Left lobe of liver (tissue), 2 donors: ENCODE results near the gene SH2D1B. TPM values are rescaled to one million over a fixed set of nuclear protein-coding genes. Genes with fewer than 3 reads are reported as not detected.
A peak's percentile ranks its signal among the peaks of the same experiment; 100 is the strongest.

Experiments used
- ATAC-seq: fragments of 200-7000 bp; cut with Tn5 transposase; one replicate; pipeline ENCODE4 v1.9.1; 2020; ENCODE audit warnings: mild to moderate bottlenecking, moderate library complexity
- DNase-seq: peaks from one replicate; pipeline ENCODE4 v3.0.0-alpha.2; 2020; ENCODE audit warnings: low spot score
- total RNA-seq: library from RNA; stranded (reverse); gene quantifications from one replicate; pipeline ENCODE4 v1.2.1, GENCODE V29; 2021
- donor health status: DM: no; HTN: no; CAD: no; lungs with moderate emphysema.
- donor health status: DM: no; HTN: yes; CAD: no.

Gene SH2D1B
- total RNA-seq, 1 donor from 2014 or later = 0.10 TPM

DNA sequence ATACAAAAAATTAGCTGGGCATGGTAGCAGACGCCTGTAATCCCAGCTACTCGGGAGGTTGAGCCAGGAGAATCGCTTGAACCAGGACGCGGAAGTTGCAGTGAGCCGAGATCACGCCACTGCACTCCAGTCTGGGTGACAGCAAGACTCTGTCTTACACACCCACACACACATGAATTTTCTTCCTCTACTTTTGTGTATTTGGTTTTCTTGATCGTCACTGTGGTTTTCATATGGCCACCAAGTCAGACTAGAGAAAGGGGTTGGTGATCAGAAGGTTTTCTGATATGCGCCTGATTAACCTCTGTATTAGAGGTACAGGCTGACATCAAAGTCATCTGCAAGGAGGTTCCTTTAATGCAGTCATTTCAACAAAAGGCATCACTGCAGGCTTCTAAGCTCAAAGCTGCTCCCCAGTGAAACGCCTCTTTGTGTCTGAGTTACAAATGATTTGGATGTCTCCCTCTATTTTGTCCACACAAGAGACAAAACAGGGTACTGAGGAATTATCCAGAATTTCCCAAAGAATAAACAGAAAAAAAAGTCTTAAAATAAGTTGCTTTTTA, 11.1 kb downstream of the SH2D1B start:
- ATAC-seq = no peak
- no peak for DNase-seq

DNA sequence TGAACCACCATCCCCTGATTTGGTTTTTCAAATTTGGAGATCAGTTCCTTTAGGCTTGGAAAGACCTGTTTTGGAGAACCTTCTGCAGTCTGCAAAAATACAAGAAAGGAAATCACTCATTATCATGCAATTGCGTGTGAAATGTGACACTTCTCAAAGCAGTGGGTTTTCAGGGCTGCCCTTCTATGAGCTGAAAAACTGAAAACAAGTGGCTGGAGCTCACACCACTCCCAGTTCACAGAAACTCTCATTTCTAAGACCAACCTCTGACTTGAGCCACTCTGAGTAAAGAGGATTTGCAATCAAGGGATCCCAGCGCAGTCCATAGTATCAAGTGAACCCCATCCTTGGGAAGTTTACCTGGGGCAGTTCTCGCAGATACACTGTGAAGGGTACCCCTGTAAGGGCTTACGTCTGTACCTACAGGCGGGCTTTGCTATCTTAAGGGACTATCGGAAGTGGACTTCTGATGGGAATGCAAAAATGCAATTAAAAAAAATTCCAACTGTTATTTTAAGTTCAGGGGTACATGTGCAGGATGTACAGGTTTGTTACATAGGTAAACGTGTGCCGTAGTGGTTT, 12.8 kb downstream of the SH2D1B start:
- ATAC-seq (no peak), DNase-seq (no peak)

DNA sequence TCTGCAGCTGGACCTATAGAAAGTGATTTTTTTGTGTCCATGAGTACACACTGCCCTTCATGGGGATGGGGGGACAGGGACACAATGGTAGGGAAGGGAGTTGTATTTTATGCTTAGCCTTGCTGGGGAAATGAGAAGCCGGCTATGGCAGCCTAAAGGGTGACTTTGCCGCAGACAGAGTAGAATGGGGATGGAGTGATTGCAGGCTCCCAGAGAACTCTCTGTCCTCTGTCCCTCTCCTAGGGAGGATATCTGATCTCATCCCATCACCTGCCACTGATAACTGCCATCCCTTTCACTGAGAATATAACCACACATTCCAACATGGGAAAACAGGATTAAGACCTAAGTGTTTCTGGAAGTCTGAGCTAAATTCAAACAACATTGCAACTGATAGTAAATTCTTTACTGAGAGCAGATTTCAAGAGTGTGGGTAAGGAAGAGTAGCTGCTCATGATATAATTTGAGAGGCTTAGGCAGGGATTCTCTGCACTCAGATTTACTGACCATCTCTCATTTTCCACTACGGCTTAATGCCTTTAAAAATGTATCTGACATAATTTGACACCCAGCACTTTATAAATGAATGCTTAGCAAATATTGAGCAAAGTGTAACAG, 13.9 kb downstream of the SH2D1B start:
- DNase-seq = no peak
- ATAC-seq = no peak

DNA sequence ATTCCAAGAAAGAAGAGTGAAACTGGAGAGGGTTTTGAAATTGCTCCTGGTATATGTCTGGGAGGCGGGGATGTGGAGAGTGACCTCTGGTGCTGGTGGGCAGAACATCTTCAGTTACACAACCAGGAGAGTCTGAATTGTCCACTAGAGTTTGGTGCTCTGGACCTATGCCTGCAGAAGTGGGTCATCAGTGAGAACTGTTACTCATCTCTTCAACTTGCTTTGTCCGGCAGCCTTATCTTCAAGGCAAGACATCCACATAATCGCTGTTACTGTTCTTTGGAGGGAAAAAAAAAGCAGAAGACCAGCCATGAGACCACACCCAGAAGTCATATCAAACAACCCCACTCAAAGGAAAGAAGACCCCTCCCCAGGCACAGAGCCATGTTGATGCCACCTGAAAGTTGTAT, 14.9 kb downstream of the SH2D1B start:
- no peak for DNase-seq
- ATAC-seq = peak; percentile 79

DNA sequence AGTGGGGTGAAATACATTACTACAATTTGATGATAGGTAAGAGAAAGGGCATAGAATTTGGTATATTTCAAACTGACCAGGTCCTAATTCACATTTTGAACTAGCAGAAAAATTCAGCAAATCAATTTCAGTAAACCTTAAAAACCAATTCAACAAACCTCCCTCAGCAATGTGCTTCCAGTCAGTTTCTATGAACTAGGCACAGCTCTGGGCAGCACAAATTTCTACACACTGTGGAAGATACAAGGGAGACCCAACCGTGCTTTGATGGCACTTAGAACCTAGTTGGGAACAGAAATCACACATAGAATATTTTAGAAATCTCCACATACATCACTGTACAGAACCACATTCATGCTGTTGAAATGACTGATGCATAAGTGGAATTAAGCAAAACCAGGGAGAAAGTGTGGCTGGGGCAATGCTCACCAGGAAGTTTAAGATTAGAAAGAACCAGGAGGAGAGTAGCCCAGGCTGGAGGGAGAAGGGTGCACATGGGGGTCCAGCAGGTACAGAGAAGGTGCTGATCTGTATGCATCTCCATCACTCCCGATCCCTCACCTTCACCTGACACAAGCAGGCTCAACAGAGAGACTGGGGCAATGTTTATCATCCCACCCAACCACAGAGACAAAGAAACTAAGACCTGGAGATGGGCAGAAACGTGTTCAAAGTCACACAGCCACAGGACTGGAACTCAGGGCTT, 15.6 kb downstream of the SH2D1B start:
- DNase-seq = no peak
- no peak for ATAC-seq

DNA sequence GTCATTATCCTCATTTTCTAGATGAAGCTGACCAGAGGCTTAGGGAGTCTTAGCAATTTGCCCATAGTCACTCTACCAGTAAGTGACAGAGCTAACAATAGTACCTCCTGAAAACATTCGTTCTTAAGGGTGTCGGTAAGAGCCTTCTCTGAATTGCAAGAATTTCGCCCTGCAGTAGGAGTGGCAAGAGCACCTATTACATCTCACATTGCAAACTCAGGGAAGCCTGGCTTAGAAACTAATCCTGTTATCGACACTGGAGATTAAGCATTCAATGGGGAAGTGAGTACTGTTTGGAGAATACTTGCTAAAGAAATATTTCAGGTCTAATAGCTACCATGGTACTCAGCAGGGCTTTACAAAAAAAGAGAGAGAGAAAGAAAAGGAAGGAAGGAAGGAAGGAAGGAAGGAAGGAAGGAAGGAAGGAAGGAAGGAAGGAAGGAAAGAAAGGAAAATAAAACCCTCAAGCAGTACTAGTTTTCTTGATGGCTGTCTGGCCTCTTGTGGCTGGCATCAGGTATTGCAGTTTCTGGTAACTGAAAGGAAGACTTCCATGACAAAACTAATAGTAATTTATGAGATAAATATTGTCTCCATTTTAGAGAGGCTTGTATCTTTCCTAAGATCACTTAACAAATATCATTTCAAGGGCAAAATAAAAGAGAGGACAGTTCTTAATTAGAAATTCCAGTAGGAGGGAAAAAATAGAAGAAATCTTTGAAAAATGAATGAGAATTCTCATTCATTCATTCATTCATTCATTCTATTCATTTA, 20.0 kb downstream of the SH2D1B start:
- DNase-seq (no peak), ATAC-seq (peak; percentile 49)

DNA sequence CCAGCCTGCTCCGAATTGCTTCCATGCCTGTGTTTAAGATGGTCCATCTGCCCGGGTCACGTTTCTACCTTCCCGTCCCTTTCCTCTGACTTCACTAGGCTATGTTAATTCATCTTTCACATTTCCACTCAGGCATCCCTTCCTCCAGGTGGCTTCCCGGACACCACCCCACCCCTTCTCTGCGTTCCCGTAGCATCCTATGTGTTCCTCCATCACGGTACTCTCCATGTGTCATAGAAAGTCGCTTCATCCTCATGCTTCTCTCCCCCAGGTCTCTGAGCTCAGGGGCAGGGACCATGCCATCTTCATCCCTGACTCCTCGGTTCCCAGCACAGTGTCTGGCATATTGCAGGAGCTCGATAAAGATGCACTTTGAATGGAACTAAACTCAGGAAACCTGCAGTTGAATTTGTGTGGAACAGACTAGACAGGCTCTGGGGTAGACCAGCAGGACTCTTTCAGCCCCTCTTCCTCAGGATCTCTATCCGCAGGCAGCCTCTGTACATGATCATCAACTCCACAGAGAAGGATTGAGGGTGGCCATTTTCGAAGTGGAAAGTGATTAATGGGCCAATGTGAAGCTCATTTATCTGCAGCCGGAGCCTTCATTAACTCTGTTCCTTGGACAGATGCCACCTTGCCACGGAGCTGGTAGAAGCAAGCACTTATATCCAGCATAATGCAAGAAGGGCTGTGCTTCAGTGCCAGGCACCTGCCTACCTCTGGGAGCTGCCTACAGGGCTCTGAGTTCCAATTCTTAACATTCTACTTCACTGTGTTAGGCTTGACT, 21.3 kb downstream of the SH2D1B start:
- DNase-seq = no peak
- ATAC-seq = no peak

DNA sequence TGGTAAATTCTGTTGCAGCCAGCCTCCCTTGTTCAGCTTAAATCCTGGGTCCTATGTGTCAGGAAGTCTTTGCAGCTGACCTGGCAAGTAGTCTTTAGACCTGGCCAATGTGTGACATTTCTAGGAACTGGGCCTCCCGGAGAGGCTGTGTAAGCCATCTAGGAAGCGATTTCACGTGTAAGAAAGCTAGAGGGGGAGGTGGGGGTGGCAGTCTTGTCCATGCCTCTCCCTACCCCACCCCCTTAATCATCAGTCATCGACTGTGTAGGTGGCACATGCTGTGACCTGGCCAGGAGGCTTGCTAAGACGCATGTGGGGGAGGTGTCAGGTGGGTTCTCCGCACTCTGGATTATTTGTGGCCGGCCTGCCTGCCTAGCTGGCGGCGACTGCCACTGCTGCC, 22.0 kb downstream of the SH2D1B start:
- peak; percentile 8 for ATAC-seq
- no peak for DNase-seq

DNA sequence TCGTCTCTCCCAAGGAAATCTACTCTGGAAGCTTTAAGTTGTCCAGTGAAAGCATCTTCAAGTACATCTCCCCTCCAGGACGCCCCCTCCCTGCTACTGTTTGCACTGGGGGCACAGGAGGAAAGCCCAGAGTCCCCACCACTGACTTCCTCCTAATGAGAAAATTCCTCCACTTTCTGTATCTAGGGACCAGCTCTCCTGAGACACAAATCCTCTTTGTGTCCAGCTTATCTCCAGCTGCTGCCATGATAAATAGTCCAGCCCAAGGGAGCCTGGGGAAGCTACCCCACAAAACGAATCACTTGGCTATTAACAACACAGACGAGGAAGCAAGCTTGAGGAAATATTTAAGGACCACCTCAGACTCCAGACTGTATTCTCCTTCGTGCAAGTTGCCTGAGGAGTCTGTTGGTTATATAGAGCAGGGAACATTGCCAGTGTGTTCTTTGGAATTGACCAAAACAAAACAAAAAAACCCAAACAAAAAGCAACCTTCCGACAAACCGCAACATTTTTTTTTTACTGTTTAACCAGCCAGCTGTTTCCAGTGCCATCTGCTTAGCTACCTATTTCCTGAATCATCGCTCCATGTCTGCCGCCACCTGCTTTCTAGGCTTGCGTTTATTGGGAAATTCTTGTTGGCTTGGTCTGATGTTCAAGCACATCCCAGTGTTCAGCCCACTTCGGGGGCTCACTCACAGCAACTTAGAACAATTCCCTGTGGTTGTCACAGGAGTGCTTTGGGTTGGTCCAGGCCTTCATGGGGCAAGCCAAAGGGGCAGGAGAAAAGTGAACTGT, 22.7 kb downstream of the SH2D1B start:
- no peak for DNase-seq
- peak; percentile 11 for ATAC-seq

DNA sequence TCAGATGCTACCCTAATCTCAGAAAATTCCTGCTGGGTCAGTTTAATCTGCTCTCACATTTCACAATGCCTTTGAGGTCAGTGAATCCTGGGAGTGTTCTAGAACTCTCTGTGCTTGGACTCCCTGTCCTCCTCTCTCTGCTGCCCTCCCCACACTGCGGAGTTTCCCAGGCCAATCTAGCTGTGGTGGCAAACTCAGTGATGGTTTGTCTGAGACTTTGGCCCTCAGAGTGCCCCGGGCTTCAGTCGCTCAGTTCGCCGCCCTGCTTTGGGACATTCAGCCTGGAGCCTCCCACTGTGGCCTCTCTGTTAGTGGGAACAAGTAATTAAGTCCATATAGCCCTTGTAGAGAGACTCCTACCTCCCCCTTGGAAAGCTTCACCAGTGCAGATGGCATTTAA, 23.3 kb downstream of the SH2D1B start:
- ATAC-seq (peak; percentile 84), DNase-seq (peak; percentile 89)

DNA sequence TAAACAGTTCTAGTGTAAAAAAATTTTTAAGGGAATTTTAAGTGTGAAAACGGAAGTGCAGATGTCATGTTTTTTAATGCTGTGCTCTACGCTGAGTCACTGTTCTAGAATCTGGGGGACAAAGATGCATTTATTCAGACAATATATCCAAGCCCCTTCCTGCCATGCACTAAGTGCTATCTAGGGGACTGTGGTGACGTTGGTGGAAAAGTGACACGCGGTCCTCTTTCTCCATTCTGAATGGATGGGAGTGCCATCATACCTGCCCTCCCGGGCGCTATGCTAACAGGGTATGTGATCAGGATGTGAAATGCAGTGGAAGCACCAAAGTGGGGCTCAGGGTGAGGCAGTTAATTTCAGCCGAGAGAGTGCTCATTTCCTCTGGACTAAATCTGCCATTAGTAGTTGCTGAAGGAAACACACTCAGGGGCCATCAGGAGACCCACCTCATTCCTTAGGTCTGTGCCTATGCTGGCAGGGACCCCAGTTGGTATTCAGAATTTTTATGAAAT, 23.8 kb downstream of the SH2D1B start:
- ATAC-seq (peak; percentile 7), DNase-seq (no peak)

DNA sequence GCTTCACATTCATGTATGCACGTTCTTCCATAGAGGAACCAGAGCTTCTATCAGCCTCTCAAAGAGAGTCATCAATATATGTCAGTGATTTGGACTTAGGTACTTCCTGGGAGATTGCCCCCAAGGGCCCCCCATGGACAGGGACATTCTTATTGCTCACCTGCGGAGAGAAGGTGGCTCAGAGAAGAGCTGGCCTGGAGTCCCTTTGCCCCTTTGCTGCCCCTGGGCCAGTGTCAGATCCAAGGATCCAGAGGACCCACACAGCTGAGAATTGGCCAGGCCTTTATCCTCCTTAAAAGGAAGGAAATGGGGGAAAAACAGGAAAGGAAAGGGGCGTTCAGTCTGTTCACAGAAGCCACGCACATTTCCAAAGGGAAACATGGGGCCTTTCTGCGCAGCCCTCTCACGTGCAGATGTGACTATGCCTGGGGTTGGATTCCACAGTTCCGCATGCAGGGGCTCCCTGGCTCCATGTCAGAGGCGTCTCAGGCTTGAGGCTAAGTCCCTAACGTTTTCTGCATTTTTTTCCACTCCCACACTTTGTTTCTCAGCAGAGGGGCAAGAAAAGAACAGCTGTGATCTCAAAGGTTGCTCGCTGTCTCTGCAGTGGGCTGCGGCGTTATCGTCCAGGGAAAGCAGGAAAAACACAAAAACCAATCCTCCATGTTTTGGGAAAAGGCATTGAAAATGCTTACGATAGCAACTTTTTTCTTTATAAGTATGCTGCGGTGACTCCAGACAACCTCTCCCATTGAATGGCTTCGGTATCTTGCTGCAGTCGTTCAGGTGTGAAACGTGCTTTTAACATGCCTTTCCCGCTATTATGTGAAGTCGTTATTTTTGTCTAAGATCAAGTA, 24.5 kb downstream of the SH2D1B start:
- no peak for ATAC-seq

DNA sequence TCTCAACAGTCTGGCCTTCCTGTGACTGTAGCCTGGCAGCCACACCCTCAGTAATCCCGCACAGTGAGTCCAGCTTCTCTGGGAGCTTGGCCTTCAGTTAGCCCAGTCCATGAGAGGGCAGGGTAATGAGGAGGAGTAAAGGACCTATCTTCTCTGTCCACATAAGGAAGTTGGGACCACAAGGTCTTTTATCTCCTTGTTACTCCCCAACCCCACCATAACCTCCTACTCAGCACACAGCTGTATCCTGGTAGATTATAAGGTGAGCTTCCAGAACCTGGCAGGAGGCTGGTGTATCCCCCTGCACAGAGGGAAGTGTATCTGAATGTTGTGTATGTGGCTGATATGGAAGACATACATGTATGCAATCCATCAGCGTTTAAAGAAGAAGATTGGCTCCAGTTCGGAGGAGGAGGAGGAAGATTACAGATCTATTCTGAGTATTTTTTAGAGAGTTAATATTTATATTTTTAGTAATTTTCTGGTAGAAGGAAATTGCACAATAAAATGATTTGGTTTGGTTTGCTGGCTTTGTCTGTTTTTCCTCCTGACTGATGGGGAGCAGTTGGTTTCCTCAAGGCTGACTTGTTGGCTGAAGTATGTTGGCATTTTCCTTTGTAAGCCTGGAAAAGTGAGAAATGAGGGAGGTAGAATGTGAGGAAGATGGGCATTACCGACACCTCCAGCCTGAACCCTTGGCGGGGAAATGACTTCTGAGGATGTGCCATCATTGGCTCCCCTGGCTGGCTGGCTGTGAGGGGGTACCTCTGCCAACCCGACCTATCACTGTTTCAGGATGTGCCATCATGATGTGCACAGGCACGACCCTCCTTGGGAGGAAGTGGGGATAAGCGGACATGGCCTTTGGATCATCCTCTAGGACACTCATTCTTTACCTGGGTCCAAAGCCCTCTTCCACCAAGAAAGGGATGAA, 25.4 kb downstream of the SH2D1B start:
- ATAC-seq = no peak
- DNase-seq = no peak

More for the DNA sequence above, 24.5 kb downstream of the SH2D1B start:
- no peak for DNase-seq

DNA sequence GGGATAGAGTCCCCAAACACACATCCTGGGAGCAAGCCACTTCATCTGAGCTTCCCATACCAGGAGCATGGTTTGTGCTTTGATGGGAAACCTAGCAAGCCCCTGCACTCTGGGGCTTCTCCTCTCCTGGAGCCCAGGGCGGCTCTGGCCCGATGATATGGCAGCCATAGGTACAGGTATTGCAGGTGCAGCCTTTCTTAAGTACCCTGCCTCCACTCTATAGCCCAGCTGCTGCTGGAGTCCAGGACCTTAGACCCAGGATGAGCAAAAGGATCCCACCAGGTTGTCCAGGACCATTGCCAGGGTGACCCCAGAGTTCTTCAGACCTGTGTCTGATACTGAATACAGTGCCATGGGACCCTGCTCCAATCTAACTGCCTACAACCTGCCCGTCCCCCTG, 26.2 kb downstream of the SH2D1B start:
- ATAC-seq (no peak), DNase-seq (no peak)

DNA sequence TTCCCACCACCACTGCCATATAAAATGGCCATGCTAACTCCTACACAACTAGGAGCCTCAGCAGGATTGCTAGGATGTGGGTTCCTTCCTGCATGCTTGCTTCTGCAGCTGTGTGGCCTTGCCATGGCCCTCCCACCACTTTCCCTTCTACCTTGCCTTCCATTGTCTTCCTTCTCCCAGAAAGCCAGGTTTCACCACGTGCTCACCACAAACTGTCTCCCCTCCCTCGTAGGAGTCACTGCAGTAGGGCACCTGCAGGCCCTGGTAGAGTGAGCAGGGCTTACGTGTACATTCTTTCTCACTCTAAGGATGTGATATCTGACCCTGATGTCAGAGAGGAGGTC, 26.7 kb downstream of the SH2D1B start:
- DNase-seq (no peak), ATAC-seq (no peak)

DNA sequence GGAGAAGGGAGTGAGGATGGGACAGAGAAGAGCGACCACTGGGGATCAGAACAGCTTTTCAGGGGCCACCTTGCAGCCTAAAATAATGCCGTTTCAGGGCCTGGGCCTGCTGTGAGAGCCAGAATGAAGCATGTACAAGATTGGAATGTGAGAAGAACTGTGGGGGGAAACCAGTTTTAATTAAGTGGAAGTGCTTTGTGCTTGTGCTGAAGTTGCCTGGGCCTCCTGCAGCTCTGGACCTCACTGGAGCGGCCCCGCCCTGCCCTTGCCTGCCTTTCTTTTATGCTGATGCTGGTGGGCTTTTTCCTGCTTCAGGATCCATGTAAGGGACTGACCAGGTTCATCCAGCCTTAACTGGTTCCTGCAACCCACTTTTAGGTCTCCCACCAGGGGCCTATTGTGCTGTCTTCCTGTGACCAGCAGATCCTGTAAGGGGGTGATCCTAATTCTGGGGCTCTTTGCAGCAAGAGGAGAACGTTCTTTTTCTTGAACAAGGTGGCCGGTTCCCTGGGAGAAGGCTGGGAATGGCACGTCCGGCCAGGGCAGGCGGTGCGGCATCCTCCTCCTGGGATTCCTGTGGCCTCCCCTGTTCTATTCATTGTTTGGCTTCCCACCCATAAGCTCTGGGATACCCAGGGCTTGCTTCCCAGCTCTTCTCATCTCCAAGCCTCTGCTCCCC, 27.2 kb downstream of the SH2D1B start:
- no peak for DNase-seq

DNA sequence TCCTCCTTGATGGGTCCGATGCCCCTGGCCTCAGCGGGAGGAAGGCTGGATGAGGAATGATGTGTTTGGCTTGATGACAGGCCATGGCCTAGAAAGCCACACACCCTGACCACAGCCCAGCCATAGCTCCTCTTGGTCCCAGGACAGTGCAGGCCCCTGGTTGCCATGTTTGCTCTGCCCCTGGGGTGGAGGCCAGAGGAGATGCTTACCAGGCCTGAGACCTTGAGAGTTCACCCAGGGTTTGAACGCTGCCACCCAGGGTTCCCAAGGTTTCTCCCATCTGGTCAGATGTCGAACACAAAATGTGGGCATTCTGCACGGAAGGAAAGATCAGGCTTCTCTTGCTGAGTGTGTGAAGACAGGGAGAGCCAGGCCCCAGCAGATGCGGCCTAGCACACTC, 27.8 kb downstream of the SH2D1B start:
- ATAC-seq (no peak), DNase-seq (no peak)

More for the DNA sequence above, 27.2 kb downstream of the SH2D1B start:
- no peak for ATAC-seq
